IPS-NIHi7 (cell line): ENCODE data around the gene KRT4.

Experiments
- DNase-seq: peaks from one replicate; pipeline ENCODE4 v3.0.0; 2012; ENCODE audit warnings: mixed read lengths; ENCODE audit errors: extremely low spot score

The KRT4 gene

GRCh38 chr12:52821826-52822660, 8.1 kb upstream of the KRT4 start:
- no peak for DNase-seq

- DNase-seq, result no peak
These were observed 7.3 kb upstream of the KRT4 start for GRCh38 chr12:52821071-52821730.

GRCh38 chr12:52820521-52820920, 6.6 kb upstream of the KRT4 start:
- no peak for DNase-seq

GRCh38 chr12:52819731-52820510, 6.0 kb upstream of the KRT4 start:
- no peak for DNase-seq

- DNase-seq, result no peak
These were observed 5.0 kb upstream of the KRT4 start for GRCh38 chr12:52818887-52819420.

- DNase-seq, result no peak
These were observed 4.5 kb upstream of the KRT4 start for GRCh38 chr12:52818388-52818787.

- DNase-seq, result no peak
These were observed 3.9 kb upstream of the KRT4 start for GRCh38 chr12:52817699-52818238.

GRCh38 chr12:52817003-52817698, 3.2 kb upstream of the KRT4 start:
- DNase-seq, result no peak

- no peak for DNase-seq
These were observed 2.0 kb upstream of the KRT4 start for GRCh38 chr12:52815676-52816588.

- no peak for DNase-seq
These were observed 1.2 kb upstream of the KRT4 start for GRCh38 chr12:52815161-52815560.

GRCh38 chr12:52814710-52815155, 817 bp upstream of the KRT4 start:
- DNase-seq, result no peak

- no peak for DNase-seq
These were observed 605 bp downstream of the KRT4 start for GRCh38 chr12:52813203-52813819.

GRCh38 chr12:52812749-52813148, 1.2 kb downstream of the KRT4 start:
- DNase-seq, result no peak

- DNase-seq, result no peak
These were observed 1.9 kb downstream of the KRT4 start for GRCh38 chr12:52812073-52812400.

- no peak for DNase-seq
These were observed 2.5 kb downstream of the KRT4 start for GRCh38 chr12:52811191-52812072.

GRCh38 chr12:52810554-52810953, 3.4 kb downstream of the KRT4 start:
- DNase-seq, result no peak

GRCh38 chr12:52809166-52809565, 4.8 kb downstream of the KRT4 start:
- DNase-seq, result no peak

- DNase-seq, result no peak
These were observed 5.2 kb downstream of the KRT4 start for GRCh38 chr12:52808573-52809160.
